CD4-positive, alpha-beta T cell (primary cell): ENCODE results near the gene NUP210. TPM values are rescaled to one million over a fixed set of nuclear protein-coding genes. Genes with fewer than 3 reads are reported as not detected.

Source experiments
- ATAC-seq: fragments of 200-7000 bp; cut with Tn5 transposase; one replicate; pipeline ENCODE4 v1.10.0; 2022; ENCODE audit warnings: mild to moderate bottlenecking; ENCODE audit not compliant: poor library complexity
- CTCF ChIA-PET: fragments of 350-600 bp; sonication (Branson Sonifier 250); formaldehyde crosslinking; loops from one replicate; lab custom pipeline; 2021; ENCODE audit warnings: antibody characterized with exemption, inconsistent platforms; lab: Charles Lee
- POLR2A ChIA-PET: fragments of 350-600 bp; sonication (Branson Sonifier 250); formaldehyde crosslinking; loops from one replicate; lab custom pipeline; 2021; ENCODE audit warnings: antibody characterized with exemption, inconsistent platforms; lab: Charles Lee
- DNase-seq, 14 experiments: peaks; one replicate each; pipeline ENCODE4 v3.0.0-alpha.2; 2013 to 2020; ENCODE audit warnings: mixed read lengths in 2 of 14
- H3K27ac ChIP-seq, 2 donors: one replicate each; pipeline versions ENCODE4 v1.5.1 to v1.7.0; 2013; ENCODE audit warnings: low read length in 2 of 2, low read depth in 1 of 2, mild to moderate bottlenecking in 1 of 2
- H3K27me3 ChIP-seq, 2 experiments: 1 replicate in 1 of 2; 2 replicates in 1 of 2; pipeline versions ENCODE4 v1.6.1 to v1.7.0; 2013; ENCODE audit warnings: low read length in 2 of 2, control low read depth in 1 of 2, mild to moderate bottlenecking in 1 of 2, moderate library complexity in 1 of 2; ENCODE audit not compliant: insufficient read depth in 2 of 2, control insufficient read depth in 1 of 2
- H3K36me3 ChIP-seq: one replicate; pipeline ENCODE4 v1.6.1; 2013; ENCODE audit warnings: low read length, control low read depth; ENCODE audit not compliant: insufficient read depth
- H3K4me1 ChIP-seq: one replicate; pipeline ENCODE4 v1.6.1; 2013; ENCODE audit warnings: low read length, control low read depth; ENCODE audit not compliant: insufficient read depth
- H3K4me3 ChIP-seq: one replicate; pipeline ENCODE4 v1.5.1; 2013; ENCODE audit warnings: mild to moderate bottlenecking, low read length, moderate library complexity
- H3K9me3 ChIP-seq, 2 experiments: 1 replicate in 1 of 2; 2 replicates in 1 of 2; pipeline versions ENCODE4 v1.6.1 to v1.7.0; 2013; ENCODE audit warnings: low read length in 2 of 2, mild to moderate bottlenecking in 2 of 2, control low read depth in 1 of 2, moderate library complexity in 1 of 2; ENCODE audit not compliant: control insufficient read depth in 1 of 2, insufficient read depth in 1 of 2
- H3K27ac Mint-ChIP-seq: one replicate; pipeline ENCODE4 v1.8.0; 2020; ENCODE audit warnings: mixed read lengths
- H3K27me3 Mint-ChIP-seq: one replicate; pipeline ENCODE4 v1.8.0; 2021; ENCODE audit warnings: mixed read lengths
- H3K36me3 Mint-ChIP-seq: one replicate; pipeline ENCODE4 v1.8.0; 2021; ENCODE audit warnings: low read depth, mixed read lengths
- H3K4me1 Mint-ChIP-seq: one replicate; pipeline ENCODE4 v1.8.0; 2021; ENCODE audit warnings: low read depth, mixed read lengths
- H3K4me3 Mint-ChIP-seq: one replicate; pipeline ENCODE4 v1.8.0; 2020; ENCODE audit warnings: mild to moderate bottlenecking, mixed read lengths
- H3K9me3 Mint-ChIP-seq: one replicate; pipeline ENCODE4 v1.8.0; 2020; ENCODE audit warnings: mixed read lengths
- intact Hi-C, 2 experiments: fragments of 100-400 bp; cut with DNase I in 1 of 2; cut with micrococcal nuclease in 1 of 2; formaldehyde crosslinking; loops; one replicate each; pipeline versions ENCODE4 v1.15.1 to v1.9.0; 2023 to 2025; cut with DNase I, micrococcal nuclease
- total RNA-seq, 174 experiments: library from RNA in 2 of 174; stranded (reverse) in 2 of 174; gene quantifications; one replicate each; pipeline ENCODE4 v1.2.3 and lab custom pipeline; 2021 to 2026
- TF ChIP-seq, protein P1 (sequence below): fragments of 200-600 bp; IDR thresholded peaks from one replicate; pipeline ENCODE4 v1.8.0; 2022; ENCODE audit warnings: antibody characterized with exemption, mild to moderate bottlenecking

The NUP210 gene
- total RNA-seq, 2 experiments from 2014 or later = 82.0 to 83.5 TPM

DNA sequence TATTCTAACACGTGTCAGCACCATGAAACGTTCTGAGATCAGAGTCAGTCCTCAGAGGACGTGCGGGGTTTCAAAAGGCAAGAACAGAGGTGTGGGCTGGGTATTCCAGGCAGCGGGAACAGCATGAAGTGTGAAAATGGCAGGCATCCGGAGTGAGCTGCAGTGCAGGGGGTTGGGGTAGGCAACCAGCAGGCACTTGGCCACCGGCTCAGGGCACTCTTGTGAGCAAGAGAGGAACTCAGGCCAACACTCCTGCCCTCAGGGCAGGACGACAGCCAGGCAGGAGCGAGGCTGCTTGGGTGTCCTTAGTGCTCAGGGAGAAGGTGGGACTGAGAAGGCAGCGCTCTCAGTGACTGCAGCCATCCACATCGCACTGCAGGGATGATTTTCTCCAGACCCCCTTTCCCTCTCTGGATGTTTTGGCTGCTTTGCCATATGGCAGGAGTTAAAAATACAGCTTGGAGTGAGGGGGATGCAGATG is 151.1 kb downstream of the NUP210 start:
- Mint-ChIP-seq H3K4me1 (no peaks in the 10 kb centered on the region), H3K27ac (no peak overlapping the region), H3K9me3 (no peaks in the 10 kb centered on the region), H3K4me3 (no peak overlapping the region), H3K36me3 (no peaks in the 10 kb centered on the region), H3K27me3 (peaks cover 7% of the 10 kb centered on the region)
- intact Hi-C loops = no loop called here
- no peaks in the 10 kb centered on the region for H3K36me3 ChIP-seq
- TF ChIP-seq, protein P1, sequence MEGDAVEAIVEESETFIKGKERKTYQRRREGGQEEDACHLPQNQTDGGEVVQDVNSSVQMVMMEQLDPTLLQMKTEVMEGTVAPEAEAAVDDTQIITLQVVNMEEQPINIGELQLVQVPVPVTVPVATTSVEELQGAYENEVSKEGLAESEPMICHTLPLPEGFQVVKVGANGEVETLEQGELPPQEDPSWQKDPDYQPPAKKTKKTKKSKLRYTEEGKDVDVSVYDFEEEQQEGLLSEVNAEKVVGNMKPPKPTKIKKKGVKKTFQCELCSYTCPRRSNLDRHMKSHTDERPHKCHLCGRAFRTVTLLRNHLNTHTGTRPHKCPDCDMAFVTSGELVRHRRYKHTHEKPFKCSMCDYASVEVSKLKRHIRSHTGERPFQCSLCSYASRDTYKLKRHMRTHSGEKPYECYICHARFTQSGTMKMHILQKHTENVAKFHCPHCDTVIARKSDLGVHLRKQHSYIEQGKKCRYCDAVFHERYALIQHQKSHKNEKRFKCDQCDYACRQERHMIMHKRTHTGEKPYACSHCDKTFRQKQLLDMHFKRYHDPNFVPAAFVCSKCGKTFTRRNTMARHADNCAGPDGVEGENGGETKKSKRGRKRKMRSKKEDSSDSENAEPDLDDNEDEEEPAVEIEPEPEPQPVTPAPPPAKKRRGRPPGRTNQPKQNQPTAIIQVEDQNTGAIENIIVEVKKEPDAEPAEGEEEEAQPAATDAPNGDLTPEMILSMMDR = no peak
- ChIA-PET CTCF (no interaction called here), POLR2A (no interaction called here)
- H3K4me3 ChIP-seq = no peak overlapping the region
- ATAC-seq (no peak), DNase-seq (no peak)
- peaks cover 3 to 6% of the 10 kb centered on the region in 2 experiments for H3K27me3 ChIP-seq
- no peak overlapping the region for H3K27ac ChIP-seq
- no peaks in the 10 kb centered on the region for H3K4me1 ChIP-seq
- H3K9me3 ChIP-seq = peaks cover 4 to 31% of the 10 kb centered on the region in 2 experiments

GRCh38 chr3:13268120-13268519 is 152.0 kb downstream of the NUP210 start:
- no peaks in the 10 kb centered on the region for H3K36me3 Mint-ChIP-seq
- Histone ChIP-seq H3K4me3 (no peak overlapping the region), H3K27ac (no peak overlapping the region), H3K27me3 (peaks cover 3 to 6% of the 10 kb centered on the region in 2 experiments), H3K4me1 (no peaks in the 10 kb centered on the region), H3K36me3 (no peaks in the 10 kb centered on the region), H3K9me3 (peaks cover 4 to 31% of the 10 kb centered on the region in 2 experiments)
- ATAC-seq (no peak), DNase-seq (no peak)
- ChIA-PET POLR2A (no interaction called here), CTCF (no interaction called here)
- H3K9me3 Mint-ChIP-seq = no peaks in the 10 kb centered on the region
- H3K4me3 Mint-ChIP-seq = no peak overlapping the region
- H3K27ac Mint-ChIP-seq = no peak overlapping the region
- no peaks in the 10 kb centered on the region for H3K4me1 Mint-ChIP-seq
- peaks cover 7% of the 10 kb centered on the region for H3K27me3 Mint-ChIP-seq
- intact Hi-C loops = no loop called here
- TF ChIP-seq, protein P1 = no peak

GRCh38 chr3:13266651-13267362 is 153.3 kb downstream of the NUP210 start:
- Histone ChIP-seq H3K4me3 (no peak overlapping the region), H3K36me3 (no peaks in the 10 kb centered on the region), H3K27ac (no peak overlapping the region), H3K9me3 (peaks cover 4 to 31% of the 10 kb centered on the region in 2 experiments), H3K4me1 (peaks cover 8% of the 10 kb centered on the region), H3K27me3 (peaks cover 3 to 6% of the 10 kb centered on the region in 2 experiments)
- intact Hi-C loops = no loop called here
- no peak overlapping the region for H3K4me3 Mint-ChIP-seq
- peaks cover 7% of the 10 kb centered on the region for H3K4me1 Mint-ChIP-seq
- ChIA-PET CTCF (no interaction called here), POLR2A (interaction anchor here (0.6 kb wide), 1 partner anchor 206 kb away, joined by 3 read pairs; no protein-coding TSS in a partner anchor)
- peaks cover 4% of the 10 kb centered on the region for H3K27me3 Mint-ChIP-seq
- ATAC-seq (no peak), DNase-seq (no peak)
- TF ChIP-seq, protein P1 = no peak
- H3K27ac Mint-ChIP-seq = no peak overlapping the region
- H3K36me3 Mint-ChIP-seq = no peaks in the 10 kb centered on the region
- H3K9me3 Mint-ChIP-seq = no peaks in the 10 kb centered on the region

Other genes starting within 250 kb of the NUP210 start
- 1 to 10 TPM; 4.5 to 4.6 TPM for gene HDAC11, start 60.0 kb upstream of the NUP210 start, total RNA-seq
- gene FBLN2, start 128.8 kb upstream of the NUP210 start, total RNA-seq = under 1 TPM; 0.19 to 0.25 TPM